CD4-positive, alpha-beta T cell treated with Interleukin-15 for 1 hour (primary cell): ENCODE measurements around the gene PPP1R14C.

Source experiments
- DNase-seq: peaks from one replicate; pipeline ENCODE4 v3.0.0-alpha.2; 2020

Gene PPP1R14C

DNA sequence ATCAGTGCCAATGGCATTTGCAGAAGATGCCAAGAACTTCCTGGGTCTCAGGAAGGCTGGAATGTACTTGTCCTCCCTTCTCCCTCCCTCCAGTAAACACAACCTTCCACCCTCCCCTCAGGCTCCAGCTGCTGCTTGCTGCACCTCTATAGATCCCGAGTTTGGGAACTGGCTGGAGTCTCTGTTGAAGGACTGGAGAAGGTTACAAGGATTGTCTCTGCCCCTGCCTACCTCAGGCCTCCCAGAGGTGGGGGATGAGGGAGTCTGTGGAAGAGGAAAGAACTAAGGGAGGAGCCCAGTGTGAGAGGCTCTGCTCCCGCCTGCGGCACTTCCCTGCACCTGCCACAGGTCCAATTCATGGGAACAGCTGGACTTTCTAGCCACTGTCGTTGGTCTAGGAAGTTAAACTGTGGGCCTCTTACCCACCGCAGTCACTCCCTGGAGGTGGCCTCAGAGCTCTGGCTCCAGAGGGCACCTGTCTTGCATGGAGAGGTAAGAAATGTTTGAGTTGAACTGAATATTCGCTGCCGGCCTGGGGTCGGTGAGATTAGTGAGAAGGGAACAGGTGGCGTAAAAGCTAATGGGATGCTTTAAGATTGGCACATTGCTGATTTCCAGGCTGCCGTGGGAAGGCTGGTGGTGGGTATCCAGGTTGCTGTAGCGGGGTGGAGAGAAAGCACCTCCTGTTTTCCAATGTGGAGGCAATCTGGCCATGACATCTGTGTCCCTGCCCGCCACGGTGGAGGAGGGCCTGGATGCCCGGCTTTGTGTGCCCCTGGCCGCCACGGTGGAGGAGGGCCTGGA is 54.3 kb downstream of the PPP1R14C start:
- DNase-seq = no peak

DNA sequence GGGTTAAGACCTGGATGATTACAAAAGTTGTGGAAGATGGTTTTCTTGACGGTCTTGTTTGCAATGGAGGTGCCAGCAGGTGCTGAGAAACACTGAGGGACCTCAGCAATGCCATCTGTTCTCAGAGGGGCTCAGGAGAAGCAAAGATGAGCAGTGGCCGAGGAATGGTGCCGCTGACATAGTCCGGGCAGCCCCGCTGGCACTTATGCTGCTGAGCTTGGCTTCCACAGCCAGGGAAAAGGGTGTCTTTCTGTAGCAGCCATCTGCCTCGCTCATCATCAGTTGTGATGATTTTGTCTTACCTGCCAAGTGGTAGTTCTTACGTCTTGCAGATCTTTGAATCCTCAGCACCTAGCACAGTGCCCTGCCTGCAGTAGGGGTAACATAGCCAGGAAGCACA is 55.7 kb downstream of the PPP1R14C start:
- DNase-seq = no peak

DNA sequence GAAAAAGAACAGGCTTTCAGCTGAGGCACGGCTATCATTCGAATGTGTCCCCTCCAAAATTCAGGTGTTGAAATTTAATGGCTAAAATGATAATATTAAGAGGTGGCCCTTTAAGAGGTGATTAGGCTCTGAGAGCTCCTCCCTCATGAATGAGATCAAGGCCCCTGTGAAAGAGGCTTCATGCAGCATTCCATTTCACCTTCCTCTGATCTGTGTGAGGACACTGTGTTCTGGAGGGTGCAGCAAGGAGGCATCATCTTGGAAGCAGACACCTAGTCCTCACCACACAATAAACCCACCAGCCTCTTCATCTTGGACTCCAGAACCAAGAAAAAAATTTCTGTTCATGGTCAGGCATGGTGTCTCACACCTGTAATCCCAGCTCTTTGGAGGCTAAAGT is 56.4 kb downstream of the PPP1R14C start:
- DNase-seq = no peak

DNA sequence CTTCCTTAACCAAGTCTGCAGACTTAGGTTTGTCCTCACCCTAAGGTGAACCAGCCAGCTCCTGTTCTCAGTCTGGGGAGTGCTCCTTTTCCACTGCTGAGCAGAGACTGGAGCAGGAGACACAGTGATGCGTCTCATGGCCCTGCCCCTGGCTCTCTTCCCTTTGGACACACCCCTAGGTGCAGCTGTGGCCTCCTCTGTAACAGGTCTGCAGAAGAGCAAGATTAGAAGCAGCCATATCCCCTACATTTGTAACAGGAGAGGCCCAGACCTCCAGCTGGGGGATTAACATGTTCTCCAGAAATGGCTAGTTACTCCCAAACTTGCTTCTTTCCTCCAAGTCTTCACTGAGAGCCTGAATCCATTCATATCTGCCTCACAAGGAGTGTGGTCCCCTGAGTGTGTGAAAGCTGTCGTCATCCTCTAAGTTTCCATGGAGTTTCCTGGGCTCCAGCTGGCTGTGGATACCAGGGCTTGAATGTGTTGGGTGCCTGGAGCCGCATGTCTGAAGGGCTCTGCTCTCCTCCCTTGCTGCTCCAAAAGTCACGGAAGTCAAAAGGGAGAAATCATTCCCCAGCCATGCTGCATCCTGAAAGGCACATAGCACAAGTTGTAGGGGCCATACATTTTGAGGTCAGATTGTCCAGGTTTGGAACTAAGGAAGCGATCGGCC is 57.7 kb downstream of the PPP1R14C start:
- DNase-seq = no peak

DNA sequence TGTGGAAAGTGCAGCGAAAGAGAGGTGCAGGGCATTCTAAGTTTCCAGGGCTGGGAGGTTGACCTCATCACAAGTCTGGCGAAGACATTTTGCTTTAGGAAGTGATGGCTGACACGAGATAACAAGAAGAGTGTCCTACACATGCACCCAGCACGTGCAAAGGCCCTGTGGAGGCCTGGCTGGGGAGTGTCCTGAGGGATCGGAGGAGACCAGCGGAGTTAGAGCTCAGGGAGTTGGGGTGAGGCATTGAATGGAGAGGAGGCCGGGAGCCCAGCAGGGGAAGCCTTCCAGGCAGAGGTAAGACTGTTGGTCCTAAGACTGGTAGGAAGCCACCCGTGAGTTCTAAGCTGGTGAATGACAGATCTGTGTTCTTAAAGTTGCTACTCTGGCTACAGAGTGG is 58.4 kb downstream of the PPP1R14C start:
- no peak for DNase-seq

DNA sequence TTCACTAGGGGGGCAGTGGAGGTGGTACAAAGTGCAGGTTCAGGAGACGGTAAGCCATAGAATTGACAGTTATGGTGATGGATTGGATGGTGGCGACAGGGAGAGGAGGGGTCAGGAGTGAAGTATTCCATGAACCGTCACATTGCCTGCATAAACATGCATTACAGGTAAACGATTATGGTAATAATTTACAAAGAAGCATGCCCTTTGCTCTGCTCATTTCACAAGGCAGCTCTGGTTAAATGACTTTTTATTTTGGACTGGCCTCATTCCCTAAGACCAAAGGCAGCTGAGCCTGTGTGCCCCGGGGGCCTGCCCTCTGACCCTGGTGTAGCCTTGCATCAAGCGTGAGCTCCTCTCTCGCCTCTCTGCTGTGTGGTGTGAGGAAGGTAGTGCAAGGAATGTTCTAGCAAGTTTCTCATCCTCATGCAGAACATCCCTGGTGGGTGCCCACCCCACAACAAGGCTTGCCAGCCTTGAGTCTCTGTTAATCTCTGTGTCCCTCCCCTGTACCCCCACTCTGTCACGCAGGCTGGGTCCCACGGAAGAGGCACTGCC is 59.0 kb downstream of the PPP1R14C start:
- no peak for DNase-seq

DNA sequence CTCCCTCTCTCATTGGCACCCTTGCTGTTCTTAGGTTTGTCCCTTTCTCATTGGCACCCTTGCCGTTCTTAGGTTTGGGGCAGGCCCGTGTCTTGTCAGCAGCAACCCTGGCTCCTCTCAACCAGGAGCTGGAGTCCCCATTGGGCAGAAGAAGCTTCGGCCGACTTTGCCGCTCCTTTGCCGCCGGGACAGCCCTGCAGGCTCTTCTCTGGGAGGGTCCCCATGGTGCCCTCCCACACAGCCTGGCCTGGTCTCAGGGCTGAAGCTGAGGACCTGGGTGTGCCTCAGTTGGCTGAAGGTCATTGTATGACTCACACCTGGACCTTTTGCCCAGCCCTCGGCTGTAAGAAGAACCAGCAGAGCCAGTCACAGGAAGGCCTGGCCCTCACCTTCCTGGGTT is 59.6 kb downstream of the PPP1R14C start:
- no peak for DNase-seq

DNA sequence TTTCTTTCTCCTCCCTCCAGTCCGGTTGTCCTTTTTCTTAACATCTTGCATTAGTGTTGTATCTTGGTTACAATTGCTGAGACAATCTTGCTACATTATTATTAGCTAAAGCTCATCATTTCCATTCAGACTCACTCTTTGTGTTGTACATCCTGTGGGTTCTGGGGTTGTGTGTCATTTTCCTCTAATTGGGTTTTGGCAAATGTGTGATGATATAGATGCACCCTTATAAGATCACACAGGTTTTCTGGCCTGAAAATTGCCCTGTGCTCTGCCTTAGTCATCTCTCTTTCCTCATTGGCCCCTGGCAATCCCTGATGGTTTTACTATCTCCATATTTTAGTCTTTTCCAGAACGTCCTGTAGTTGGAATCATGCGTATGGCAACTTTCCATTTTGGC is 60.1 kb downstream of the PPP1R14C start:
- DNase-seq = no peak

DNA sequence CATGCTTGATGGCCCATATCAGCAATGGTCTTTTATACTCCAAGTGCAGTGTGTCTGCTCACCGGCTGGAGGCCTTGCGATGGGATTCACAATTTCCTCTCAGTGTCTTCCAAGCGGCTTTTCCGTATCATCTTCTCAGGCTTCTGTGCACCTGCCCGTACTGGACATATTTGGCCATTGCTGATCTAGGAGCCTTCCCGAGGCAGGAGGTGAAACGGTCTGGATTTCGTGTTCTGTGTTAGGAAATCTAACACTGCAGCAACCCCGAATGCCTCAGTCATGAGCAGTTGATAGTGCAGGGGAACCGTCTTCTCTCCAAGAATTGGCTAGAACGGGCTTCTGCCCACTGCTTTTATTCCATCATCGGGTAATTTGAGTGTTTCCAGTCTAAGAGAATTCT is 60.5 kb downstream of the PPP1R14C start:
- no peak for DNase-seq

DNA sequence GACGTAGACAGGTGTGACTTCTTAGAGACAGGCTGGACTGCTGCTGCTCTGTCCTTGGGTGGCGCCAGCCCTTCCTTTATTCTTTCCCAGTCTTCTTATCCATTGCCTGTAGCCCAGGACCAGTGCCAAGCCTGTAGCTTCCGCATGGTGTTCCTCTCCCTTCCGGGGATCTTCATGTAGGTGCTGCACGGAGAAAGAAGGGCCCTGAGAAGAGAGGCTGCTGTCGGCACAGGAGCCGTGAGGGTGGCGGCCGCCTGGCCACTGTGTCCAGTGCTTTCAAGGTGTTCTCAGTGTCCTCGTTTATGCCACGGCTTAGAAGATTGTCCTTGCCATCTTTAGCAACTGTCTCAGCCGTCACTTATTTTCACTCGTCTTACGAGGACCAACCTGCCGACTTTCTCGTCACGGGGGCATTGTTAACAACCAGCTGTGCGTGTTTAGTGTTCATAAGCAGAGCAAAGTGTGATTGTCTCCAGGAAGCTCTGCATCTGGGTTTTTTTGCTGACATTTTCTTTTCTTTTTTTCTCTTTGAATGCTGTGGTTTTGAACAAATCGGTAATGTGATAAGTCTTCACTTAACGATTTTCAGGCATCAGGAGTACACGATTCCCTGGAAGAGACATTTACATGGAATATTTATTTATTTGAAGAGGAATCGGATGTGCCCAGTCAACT is 61.2 kb downstream of the PPP1R14C start:
- no peak for DNase-seq

DNA sequence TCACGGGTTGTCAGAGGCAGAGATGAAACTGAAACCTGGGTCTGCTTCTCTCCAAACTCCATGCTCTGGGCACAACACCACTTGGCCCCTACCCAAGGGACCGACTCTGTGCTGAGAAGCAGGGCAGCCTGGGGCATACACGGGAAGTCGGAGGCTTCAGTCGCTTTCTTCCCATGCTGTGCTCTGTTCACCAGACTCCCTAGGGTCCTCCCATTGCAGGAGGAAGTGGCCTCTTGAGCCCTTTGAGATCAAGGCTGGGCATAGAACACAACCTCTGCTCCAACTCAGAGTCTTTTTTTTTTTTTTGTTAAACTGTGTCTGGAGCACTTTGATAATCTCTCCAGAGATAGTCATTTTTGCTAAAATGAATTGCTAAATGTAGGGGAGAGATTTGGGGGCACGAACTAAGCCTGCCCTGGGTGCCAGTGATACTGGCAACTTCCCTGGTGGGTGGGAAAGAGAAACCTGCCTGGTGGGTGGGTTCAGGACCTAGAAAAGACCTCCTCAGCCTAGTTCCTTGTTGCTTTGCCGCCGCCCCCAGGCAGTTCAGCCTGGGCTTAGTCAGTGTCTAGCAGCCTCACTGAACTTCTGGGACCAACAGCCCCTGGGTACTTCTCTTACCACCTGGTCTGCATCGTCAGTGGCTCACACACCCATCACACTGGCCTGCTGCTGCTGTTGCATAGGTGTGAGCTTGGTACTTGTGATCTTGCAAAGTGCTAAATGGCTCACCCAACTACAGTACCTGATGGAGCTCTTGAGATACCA is 62.0 kb downstream of the PPP1R14C start:
- no peak for DNase-seq

DNA sequence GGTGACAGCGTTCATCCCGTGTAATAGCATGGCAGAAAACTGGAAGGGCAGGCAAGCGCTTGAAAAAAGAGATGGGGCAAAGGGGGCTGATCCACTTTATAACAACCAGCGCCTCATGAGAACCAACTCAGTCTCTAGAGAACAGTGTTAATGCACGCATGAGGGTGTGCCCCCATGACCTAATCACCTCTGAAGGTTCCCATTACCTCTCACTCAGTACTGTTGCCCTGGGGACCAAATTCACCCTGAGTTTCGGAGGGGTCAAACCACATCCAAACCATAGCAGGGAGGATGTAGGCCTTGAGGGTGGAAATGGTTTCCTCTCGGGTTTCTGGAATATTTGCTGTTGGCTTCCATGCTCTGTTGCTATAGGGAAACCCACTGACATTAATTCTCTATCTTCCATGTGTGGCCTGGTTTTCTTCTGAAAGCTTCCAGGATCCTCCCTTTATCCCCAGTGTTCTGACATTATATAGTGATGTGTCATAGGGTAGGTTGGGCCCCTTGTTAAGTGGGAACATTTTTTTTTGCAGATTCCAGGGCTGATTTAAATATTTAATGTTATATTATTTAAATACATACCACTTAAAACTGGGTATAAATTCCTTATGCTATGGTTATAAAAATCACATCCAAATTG is 65.2 kb downstream of the PPP1R14C start:
- DNase-seq = no peak

DNA sequence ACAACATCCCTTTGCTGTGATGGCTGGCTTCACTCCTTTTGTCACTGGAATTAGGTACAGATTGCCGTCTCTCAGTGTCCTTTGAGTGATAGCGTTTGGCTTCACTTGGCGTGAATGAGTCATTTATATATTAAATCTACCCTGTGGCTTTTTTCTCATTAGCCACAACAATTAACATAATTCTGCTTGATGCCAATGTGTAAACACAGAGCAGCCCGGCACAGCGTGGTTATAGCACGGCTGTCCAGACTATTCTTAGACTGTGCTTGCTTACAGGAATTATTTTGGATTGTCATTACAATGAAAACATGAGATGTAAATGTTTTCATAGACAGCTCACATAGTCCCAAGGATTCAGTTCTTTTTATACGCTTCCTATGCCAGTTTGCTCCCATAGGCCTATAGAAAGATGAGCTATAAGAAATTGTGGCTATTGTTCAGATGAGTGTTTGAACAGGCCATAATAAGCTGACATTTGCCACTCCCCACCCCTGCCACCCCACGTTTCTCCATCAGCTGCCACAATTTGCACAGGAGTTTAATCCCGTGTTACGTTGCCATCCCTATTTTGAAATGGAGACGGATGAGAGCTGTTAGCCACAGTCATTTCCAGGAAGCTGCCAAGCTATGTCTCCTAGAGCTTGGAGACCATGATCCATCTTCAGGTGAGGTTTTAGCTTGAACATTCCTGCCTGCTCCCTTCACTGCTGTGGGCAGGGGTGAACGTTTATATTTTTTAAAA is 65.9 kb downstream of the PPP1R14C start:
- no peak for DNase-seq

DNA sequence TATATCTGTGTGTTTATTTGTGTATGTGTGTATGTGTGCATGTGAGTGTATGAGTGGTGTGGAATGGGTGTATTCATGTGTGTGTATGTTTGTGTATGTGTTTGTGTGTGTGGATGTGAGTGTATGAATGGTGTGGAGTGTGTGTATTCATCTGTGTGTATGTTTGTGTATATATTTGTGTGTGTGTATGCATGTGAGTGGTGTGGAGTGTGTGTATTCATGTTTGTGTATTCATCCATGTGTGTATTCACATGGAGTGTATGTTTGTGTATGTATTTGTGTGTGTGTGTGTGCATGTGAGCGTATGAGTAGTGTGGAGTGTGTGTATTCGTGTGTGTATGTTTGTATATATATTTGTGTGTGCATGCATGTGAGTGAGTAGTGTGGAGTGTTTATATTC is 66.6 kb downstream of the PPP1R14C start:
- DNase-seq = no peak

DNA sequence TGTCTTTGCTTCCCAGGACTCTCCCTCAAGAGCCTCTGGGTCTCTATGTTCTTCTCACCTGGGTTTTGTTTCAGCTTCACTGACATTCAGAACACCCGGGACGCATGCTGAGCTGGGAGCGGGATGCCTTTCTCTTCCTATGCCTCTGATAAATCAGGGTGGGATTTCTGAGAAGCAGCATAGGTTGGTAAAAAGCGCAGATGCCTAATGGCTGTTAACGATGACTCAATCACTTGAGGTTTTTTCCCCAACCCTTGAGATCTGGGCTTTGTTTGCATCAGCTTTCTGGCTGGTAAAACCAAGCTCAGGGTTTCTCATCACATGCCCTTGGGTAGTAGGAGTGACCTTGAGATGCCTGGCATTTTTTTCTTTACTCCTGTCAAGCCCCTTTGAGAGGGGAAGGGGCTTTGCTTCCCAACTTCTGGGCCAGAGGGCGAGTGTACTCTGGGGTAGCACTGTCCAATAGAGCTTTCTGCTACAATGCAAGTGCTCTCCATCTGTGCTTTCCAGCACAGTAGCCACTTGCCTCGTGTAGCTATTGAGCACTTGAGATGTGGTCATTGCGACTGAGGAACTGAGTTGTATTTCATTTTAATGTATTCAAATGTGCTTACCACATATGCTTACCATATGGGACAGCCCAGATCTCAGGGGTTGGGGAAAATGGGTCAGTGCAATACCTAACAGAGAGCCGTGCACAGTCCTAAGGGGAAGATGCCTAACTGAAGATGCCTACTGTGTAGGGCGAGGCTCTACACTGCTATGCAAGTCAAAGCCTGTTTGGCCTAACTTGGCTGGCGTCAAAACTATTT is 69.1 kb downstream of the PPP1R14C start:
- no peak for DNase-seq

DNA sequence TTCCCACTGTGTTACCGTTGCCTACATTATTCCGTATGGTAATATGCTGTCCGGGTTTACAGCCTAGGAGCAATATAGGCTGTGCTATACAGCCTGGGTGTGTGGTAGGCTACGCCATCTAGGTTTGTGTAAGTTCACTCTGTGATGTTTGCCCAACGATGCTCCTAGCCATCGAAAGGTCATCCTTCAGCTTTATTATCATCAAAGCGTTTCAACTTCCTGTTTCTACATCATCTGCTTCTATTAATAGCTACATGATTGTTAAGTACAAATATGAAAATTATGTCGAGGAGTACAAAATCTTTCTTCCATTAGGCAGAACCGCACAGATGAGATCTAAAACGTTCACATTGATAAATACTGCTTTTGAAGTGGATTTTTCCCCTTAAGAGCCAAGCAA is 69.9 kb downstream of the PPP1R14C start:
- DNase-seq = no peak

DNA sequence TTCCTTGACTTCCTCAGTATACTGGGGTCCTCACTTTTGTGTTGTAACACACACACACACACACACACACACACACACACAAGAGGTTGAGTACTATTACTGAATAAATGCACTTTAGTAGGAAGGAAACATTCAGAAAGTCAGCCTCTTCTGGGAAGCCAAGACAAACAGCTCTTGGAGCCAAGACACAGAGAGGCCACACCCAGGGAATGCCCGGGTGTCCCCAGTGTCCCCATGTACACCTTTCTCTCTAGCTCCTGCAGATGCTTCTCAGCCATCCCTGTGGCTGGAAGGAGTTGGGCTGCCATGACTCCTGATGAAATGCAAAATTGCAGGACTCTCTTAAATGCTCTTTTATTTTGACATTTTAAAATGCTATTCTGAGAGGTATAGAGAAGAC is 70.5 kb downstream of the PPP1R14C start:
- no peak for DNase-seq

DNA sequence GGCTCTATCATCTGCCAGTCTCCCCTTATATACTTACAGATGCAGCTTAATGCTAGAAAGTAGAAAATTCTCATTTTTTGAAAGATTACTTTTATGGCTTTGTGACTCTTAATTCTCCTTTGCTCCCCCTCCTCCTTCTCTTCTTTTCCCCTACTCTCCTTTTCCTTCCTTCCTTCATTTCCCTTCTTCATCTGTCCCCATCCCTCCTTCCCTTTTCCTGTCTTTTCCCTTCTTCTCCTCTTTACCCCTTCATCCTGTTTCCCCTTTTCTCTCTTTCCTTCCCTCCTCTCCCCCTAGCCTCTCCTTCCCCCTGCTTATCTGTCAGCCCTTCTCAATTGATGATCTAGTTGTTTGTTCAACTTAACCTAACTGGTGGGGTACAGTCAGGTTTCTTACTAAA is 71.5 kb downstream of the PPP1R14C start:
- no peak for DNase-seq

DNA sequence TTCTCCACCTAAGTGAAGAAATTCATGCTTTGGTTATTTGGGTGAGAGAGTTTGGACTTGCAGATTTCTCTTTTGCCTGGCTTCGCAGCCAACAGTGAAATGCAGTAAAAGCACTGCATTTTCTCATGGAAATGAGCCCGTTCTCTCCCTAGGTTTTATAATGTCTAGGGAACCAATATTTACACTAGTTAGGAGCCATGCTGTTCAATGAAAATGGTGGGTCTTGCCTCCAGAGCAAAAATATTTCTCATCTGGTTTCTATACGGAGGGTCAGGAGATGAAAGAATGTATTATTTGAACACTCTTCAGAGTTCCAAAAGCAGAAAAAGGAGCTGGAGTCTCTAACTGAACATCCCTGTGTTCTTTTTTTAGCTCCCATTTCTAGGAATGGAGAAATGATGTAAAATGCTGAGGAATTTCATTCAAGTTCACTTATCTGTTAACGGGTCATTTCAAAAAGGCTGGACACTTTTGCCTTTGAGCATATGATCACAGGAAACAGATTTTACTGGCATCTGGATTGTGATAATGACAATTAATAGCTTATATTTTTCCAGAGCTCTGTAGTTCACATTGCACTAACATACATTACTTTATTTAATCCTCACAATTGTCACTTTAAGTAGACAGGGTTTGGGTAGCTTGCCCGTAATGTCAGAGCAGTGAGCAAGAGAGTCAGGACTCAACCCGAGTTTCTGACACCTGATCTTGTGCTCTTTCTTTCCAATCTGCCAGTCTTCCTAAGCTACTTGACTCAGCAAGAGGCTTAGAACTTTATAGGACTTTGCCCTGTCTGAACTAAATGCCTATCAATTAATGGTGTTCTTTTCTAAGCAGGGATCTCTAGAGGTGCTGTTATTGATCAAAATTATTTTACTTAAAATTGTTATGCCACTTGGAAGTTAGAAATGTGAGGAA is 78.0 kb downstream of the PPP1R14C start:
- no peak for DNase-seq

DNA sequence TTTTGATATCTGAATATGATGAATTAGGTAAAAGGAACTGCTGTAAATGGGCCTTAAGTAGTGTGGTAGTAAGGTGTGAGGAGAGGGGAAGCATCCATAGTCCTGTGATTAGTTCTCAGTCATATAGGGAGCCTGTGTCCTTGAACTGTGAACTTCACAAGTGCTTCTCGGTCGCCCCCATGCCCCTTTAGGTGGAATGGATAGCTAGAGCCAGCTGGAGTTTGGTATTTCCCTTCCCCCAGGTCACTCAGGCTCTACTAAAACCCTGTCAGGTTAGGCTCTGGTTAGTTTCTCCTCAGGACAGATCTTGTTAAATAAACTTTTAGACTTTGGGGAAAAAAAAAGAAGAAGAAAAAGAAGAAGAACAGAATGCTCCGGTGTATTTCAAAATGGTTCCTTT is 82.0 kb downstream of the PPP1R14C start:
- no peak for DNase-seq
